CD4-positive, alpha-beta T cell treated with Interleukin-12 subunit alpha and Interleukin-12 subunit beta, for 1 hour (primary cell): ENCODE measurements around the gene EID1.
"Not testable (repeated sequence)": the region's sequence is repeated elsewhere in the genome, so short reads cannot be mapped to it uniquely, and the experiment has no call there.

ENCODE experiments used
- DNase-seq: peaks from one replicate; pipeline ENCODE4 v3.0.0-alpha.2; 2020

EID1 gene

GRCh38 chr15:48877630-48878595 is at the start of gene EID1:
EID1 (plus strand) TSS chr15:48878134; CDS start chr15:48878177, 43 bp downstream.
- DNase-seq: peak; percentile 94

GRCh38 chr15:48828471-48828870 is 49.5 kb upstream of the EID1 start:
- DNase-seq: no peak

GRCh38 chr15:48828906-48829305 is 49.0 kb upstream of the EID1 start:
- no peak for DNase-seq

GRCh38 chr15:48832648-48833047 is 45.3 kb upstream of the EID1 start:
- no peak for DNase-seq

- no peak for DNase-seq
Measured at GRCh38 chr15:48833526-48834239, 44.3 kb upstream of the EID1 start.

GRCh38 chr15:48834756-48835155 is 43.2 kb upstream of the EID1 start:
- no peak for DNase-seq

- DNase-seq: no peak
Measured at GRCh38 chr15:48842501-48842900, 35.4 kb upstream of the EID1 start.

- DNase-seq: no peak
Measured at GRCh38 chr15:48845123-48845522, 32.8 kb upstream of the EID1 start.

- no peak for DNase-seq
Measured at GRCh38 chr15:48850648-48851047, 27.3 kb upstream of the EID1 start.

- DNase-seq: no peak
Measured at GRCh38 chr15:48851956-48852355, 26.0 kb upstream of the EID1 start.

- DNase-seq: not testable (repeated sequence)
Measured at GRCh38 chr15:48854434-48854833, 23.5 kb upstream of the EID1 start.

GRCh38 chr15:48855501-48856440 is 22.2 kb upstream of the EID1 start:
- DNase-seq: no peak

GRCh38 chr15:48856942-48857341 is 21.0 kb upstream of the EID1 start:
- no peak for DNase-seq

- no peak for DNase-seq
Measured at GRCh38 chr15:48858401-48858800, 19.5 kb upstream of the EID1 start.

GRCh38 chr15:48859426-48859825 is 18.5 kb upstream of the EID1 start:
- no peak for DNase-seq

GRCh38 chr15:48861813-48862431 is 16.0 kb upstream of the EID1 start:
- peak; percentile 76 for DNase-seq

GRCh38 chr15:48862705-48863104 is 15.2 kb upstream of the EID1 start:
- DNase-seq: no peak

GRCh38 chr15:48865370-48866079 is 12.4 kb upstream of the EID1 start:
- no peak for DNase-seq

- no peak for DNase-seq
Measured at GRCh38 chr15:48866141-48866563, 11.8 kb upstream of the EID1 start.

- DNase-seq: no peak
Measured at GRCh38 chr15:48868023-48868422, 9.9 kb upstream of the EID1 start.

- no peak for DNase-seq
Measured at GRCh38 chr15:48868536-48868935, 9.4 kb upstream of the EID1 start.

GRCh38 chr15:48869966-48870365 is 8.0 kb upstream of the EID1 start:
- no peak for DNase-seq
